HG02798 (cell line): ENCODE results near the gene PMM2.

Experiments used
- ATAC-seq: cut with Tn5 transposase; IDR thresholded peaks from one replicate; pipeline ENCODE4 v1.9.1; 2021; ENCODE audit warnings: mild to moderate bottlenecking; ENCODE audit not compliant: unreplicated experiment, poor library complexity

The PMM2 gene

GRCh38 chr16:8848231-8848938 lies 50.7 kb downstream of the PMM2 start:
- ATAC-seq, result no peak

GRCh38 chr16:8848939-8849391 lies 51.3 kb downstream of the PMM2 start:
- ATAC-seq, result no peak

DNA sequence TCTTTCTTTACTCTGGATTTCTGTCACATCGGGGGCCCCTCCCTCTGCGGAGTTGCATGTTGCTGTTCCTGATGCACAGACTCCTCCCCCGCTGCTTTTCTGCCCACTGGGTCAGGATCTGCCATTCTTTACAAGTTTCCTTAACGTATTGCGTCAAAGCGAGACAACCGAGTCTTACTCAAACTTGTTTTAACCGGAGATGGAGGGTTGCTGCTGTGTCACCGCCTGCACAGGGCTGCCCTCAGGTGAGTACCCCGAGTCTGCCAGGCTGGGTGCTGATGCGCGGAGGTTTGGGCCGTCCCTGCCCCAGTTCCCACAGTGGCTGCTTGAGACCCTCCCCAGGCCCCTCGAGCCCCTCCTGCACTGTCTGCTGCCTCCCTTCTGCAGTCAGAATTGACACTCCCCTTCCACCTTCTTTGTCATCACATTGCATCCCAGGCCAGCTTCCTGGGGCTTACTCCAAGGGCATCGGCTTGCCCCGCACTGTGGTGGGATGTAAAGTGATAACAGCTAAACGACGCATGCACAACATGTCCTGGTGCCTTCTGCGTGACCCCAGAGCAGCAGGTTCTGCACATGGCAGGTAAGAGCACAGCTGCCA lies 51.9 kb downstream of the PMM2 start:
- no peak for ATAC-seq

GRCh38 chr16:8850279-8850885 lies 52.7 kb downstream of the PMM2 start:
- ATAC-seq, result no peak

DNA sequence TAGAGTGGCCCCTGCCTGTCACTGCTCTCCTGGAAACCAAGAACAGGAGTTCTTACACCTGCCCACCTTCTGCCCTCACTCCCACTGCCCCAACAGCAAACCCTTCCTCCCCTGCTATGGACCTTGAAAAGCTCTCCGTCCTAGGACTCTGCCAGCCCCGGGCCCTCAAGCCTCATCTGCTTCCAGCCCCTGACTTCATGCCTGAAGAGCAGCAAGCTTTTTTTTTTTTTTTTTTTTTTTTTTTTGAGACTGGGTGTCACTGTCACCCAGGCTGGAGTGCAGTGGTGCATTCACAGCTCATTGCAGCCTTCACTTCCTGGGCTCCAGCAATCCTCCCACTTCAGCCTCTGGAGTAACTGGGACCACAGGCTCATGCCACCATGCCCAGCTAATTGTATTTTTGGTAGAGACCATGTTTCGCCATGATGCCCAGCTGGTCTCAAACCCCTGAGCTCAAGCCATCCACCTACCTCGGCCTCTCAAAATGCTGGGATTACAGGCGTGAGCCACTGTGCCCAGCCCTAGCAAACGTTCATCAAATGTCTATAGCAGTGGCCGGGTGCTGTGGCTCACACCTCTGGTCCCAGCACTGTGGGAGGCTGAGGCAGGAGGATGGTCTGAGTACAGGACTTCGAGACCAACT lies 54.2 kb downstream of the PMM2 start:
- no peak for ATAC-seq

DNA sequence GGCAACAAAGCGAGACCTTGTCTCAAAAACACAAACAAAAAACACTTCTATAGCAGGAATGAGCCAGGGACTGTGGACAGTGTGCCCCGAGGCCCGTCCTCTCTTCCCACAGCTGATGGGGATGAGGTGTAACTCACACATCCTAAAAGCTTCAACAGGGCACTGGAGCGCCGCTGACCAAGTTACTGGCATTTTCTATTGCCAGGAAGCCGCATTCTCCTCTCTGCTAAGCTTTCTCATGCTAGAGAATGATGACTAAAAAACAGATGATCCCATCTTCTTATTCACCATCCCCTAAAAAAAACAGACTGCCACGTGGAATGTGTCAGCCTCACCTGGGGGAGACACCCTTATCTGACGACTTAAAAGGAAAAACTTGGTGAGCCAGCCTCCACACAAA lies 54.9 kb downstream of the PMM2 start:
- no peak for ATAC-seq

- no peak for ATAC-seq
Observed at GRCh38 chr16:8853150-8853549, 55.5 kb downstream of the PMM2 start.

GRCh38 chr16:8853611-8854010 lies 56.0 kb downstream of the PMM2 start:
- ATAC-seq, result no peak

DNA sequence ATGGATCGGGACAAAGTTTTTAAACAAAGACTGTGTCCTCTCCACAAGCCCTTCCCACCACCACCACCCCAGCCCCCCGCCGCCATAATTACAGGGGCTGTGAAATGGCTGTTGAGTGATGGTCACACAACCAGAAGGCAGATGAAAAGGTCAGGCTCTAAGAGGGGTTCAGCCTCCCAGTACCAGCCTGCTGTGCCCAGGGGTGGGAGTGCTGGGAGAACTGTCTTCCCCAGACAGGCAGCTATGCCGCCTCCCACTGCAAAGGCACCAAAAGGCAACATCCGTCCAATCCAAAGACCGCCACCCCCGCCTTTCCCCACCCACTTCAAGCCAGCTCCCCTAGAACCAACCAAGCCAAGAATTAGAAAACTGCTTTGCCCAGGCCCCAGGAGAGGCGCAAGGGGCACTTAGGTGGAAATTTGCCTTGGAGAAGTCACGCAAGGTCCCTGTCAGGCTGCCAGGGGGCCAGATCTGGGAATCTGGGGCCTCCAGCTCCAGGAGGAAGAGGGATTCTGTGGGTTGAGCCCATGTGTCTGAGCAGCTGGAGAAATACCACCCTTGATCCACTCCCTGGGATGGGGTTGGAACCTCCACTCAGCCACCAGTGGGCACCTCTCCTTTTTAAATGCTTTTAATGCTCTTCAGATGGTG lies 56.8 kb downstream of the PMM2 start:
- no peak for ATAC-seq

GRCh38 chr16:8855051-8855786 lies 57.6 kb downstream of the PMM2 start:
- ATAC-seq, result no peak

DNA sequence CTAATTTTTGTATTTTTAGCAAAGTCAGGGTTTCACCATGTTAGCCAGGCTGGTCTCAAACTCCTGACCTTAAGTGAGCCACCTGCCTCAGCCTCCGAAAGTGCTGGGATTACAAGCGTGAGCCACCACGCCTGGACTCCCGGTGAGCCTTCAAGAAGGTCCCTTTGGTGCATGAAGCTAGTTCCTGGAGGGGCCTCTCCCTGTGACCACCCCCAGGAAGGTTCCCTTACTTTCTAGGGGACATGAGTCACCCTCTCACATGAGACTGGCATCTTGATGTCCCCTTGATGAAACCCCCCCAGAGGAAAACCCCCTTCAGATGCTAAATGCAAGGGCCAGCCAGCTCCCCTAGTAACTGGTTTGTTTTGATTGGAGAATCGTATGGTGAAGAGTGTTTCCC lies 58.3 kb downstream of the PMM2 start:
- no peak for ATAC-seq

- no peak for ATAC-seq
Observed at GRCh38 chr16:8858994-8859912, 61.6 kb downstream of the PMM2 start.

DNA sequence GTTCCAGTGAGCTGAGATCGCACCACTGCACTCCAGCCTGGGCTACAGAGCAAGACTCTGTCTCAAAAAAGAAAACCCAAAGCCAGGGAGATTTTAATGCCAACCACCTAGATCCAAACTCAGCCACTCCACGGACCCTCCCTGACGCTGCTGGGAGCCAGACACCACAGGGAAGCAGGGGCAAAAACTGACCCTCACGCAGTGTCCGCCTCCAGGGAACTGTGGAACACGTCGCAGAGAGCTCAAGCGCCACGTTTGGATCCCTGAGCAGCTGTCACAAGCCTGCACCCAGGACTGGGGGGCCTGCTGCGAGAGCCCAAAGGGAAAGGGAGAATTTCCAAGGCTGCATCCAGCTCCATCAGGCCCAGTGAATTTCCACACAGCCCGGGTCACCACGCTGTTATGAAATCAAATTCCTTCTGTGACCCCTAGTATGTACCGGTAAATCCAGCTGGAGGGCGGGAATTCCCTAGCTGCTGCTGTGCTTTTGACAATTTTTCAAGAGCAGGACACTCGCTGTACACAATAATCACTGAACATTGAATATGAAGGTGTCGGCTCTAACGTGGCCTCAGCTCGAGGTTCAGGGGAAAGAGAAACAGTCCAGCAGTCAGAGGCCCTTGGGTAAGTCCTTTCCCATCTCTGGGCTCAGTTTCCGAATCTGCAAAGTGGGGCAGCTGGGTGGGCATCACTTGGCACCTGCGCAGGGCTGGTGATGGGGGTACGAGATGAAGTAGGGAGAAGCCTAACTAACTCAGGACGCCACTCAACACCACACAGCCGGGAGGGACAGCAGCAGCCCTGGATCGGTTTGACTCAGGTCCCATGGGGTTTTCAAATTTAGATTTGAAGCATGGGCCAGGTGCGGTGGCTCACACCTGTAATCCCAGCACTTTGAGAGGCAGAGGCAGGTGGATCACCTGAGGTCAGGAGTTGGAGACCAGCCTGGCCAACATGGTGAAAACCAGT lies 62.6 kb downstream of the PMM2 start:
- ATAC-seq, result no peak

DNA sequence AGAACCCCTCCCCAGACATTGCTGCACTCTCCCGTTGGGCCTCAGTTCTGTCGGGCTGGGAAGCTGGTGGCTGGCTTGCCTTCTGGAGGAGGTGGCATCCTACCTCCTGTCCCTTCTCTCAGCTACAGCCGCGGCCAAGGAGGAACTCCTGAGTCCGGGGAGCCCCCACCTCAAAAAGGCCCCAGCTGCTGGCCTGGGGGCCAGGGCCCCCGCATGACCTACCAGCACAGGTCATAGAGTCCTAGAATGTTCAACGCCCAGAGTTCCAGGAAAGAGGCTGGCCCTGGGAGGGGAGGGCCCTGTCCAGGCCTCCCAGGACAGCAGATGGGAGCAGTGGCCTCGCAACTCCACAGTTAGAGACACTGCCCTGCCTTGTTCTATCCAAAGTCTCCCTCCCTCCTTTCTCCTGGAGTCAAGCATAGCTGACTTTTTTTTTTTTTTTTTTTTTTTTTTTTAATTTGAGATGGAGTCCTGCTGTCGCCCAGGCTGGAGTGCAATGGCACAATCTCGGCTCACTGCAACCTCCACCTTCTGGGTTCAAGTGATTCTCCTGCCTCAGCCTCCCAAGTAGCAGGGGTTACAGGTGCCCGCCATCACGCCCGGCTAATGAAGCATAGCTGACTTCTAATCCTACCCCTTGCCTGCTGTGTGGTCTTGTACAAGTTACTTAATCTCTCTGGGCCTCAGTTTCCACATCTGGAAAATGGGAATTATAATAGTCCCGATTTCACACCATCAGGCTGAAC lies 64.1 kb downstream of the PMM2 start:
- no peak for ATAC-seq

DNA sequence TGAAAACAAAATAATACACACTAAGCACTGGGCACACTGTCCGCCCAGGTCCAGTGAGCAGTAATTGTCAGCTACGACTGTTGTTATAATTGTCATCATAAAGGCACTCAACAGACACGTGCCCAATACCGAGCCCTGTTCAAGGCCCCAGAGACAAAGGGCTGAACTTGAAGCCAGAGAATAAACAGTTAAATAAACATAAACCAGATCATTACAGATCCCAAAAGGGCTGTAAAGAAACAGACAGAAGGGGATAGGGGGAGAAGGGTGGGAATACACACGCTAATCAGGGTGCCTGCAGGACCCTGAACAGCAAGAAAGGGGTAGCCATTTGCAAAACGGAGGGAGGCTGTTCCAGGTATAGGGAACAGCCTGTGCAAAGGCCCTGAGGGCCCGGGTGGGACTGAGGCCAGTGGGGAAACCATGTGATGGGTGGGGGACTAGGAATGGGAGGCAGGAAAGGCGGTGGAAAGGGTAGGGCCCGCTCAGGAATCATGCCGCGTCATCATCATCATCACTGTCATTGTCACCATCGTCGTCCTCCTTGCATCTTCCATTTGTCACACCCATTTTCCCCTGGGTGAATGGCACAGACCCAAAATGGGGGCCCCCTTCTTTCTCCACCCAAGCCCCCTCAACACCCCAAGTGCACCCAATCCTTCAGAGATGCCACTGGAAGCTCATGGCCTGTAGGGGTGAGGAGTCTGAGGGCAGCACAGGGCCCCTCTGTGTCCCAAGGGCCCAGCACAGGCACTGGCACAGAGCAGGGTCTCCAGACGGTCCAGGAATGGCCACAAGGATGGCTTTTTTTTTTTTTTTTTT lies 64.9 kb downstream of the PMM2 start:
- no peak for ATAC-seq

DNA sequence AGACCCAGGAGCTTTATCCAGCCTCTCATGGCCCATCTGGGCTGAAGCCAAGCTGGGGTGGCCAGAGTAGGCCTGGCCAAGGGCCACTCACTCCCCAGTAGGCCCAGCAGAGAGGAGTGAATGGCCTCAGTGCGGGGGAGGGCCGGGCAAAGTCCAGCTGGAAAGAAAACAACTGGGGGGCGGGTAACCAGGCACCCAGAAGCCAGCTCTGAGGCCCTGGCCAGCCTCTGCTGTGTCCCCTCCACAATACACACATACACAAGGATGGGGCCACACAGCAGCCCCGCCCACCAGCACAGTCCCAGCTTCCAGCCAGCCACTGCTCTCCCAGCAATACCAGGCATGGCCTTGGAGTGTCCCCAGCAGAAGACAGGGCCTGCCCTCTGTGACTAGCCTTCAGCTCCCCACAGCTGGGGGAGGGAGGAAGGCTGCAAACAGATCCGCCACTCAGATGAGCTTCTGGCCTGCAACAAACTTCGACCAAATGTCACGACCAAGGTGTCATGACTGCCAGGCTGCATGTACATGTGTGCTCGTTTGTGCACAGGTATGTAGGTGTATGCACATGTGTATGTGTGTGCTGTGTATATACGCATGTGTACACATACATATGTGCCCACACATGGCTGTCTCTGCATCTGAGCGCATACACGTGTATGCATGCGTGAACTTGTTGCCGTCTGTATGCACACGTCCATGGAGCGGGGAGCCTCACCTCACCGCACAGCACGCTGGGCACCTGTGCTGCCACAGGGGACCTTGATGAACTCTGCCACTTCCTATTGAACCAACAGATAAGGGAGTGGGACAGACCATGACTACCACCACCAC lies 66.2 kb downstream of the PMM2 start:
- no peak for ATAC-seq
